K562 (cell line): ENCODE measurements around the gene LGR6. TPM values are rescaled to one million over a fixed set of nuclear protein-coding genes. Genes with fewer than 3 reads are reported as not detected.
A peak's percentile ranks its signal among the peaks of the same experiment; 100 is the strongest.

Experiments
- ATAC-seq: fragments of 200-7000 bp; cut with Tn5 transposase; 3 replicates; pipeline ENCODE4 v1.9.1; 2020; ENCODE audit warnings: moderate library complexity
- BruUV-seq: library from RNA; stranded (reverse); fragments of 400-500 nt; replicated peaks from 2 replicates; lab custom pipeline; 2021; lab: Mats Ljungman, UMichigan
- CTCF ChIA-PET: fragments of 300-600 bp; formaldehyde crosslinking; extraction: SDS; loops from one replicate; lab custom pipeline; 2021; ENCODE audit warnings: low intra/inter-chr PET ratio; lab: Yijun Ruan, JAX
- POLR2A ChIA-PET: fragments of 300-600, 350-650 bp; sonication (Branson Sonifier 250); formaldehyde crosslinking; extraction: SDS; loops from one replicate; lab custom pipeline; 2021; ENCODE audit warnings: antibody characterized with exemption, inconsistent platforms; lab: Yijun Ruan, JAX
- DNase-seq, 4 experiments: peaks; one replicate each; pipeline versions ENCODE4 v3.0.0 to v3.0.0-alpha.2; 2011 to 2018; ENCODE audit warnings: low spot score in 3 of 4, mixed read lengths in 3 of 4; ENCODE audit errors: extremely low read depth in 1 of 4
- FAIRE-seq: peaks from 2 replicates; lab custom pipeline; 2011; peaks lifted over from hg19 to GRCh38; lab: Jason Lieb, UNC
- H2AFZ ChIP-seq: 2 replicates; pipeline ENCODE4 v1.6.0; 2011; ENCODE audit warnings: low read depth, low read length, control low read depth, inconsistent platforms
- H3K27ac ChIP-seq: fragments of 200-600 bp; 3 replicates; pipeline ENCODE4 v1.8.0; 2011; ENCODE audit warnings: low read depth, mild to moderate bottlenecking, control low read depth, inconsistent platforms, low read length, moderate library complexity, mixed read lengths; ENCODE audit errors: extremely low read depth
- H3K27me3 ChIP-seq, 2 experiments: fragments of 300-600 bp in 1 of 2; 2 replicates in 1 of 2; 3 replicates in 1 of 2; pipeline versions ENCODE4 v1.6.0 to v1.8.0; 2011; ENCODE audit warnings: inconsistent platforms in 2 of 2, low read length in 2 of 2, mild to moderate bottlenecking in 1 of 2, mixed read lengths in 1 of 2, moderate library complexity in 1 of 2; ENCODE audit not compliant: control insufficient read depth in 2 of 2, insufficient read depth in 2 of 2
- H3K36me3 ChIP-seq: fragments of 300-600 bp; 3 replicates; pipeline ENCODE4 v1.8.0; 2011; ENCODE audit warnings: mild to moderate bottlenecking, low read length, inconsistent platforms; ENCODE audit not compliant: control insufficient read depth, insufficient read depth
- H3K4me1 ChIP-seq, 2 experiments: fragments of 200-600 bp in 1 of 2; replicated peaks in 1 of 2; 2 replicates in 1 of 2; 3 replicates in 1 of 2; pipeline versions ENCODE4 v1.5.1 to v1.8.0; 2011; ENCODE audit warnings: inconsistent platforms in 2 of 2, low read length in 2 of 2, mild to moderate bottlenecking in 1 of 2, mixed read lengths in 1 of 2, moderate library complexity in 1 of 2; ENCODE audit not compliant: control insufficient read depth in 2 of 2, insufficient read depth in 2 of 2
- H3K4me2 ChIP-seq: 2 replicates; pipeline ENCODE4 v1.6.1; 2011; ENCODE audit warnings: low read length, control low read depth, inconsistent platforms, mixed read lengths; ENCODE audit not compliant: insufficient read depth
- H3K4me3 ChIP-seq: fragments of 200-600 bp; sonication (generic), shearing (Covaris generic); 2 replicates; pipeline ENCODE4 v1.5.1; 2016; ENCODE audit warnings: control low read depth, inconsistent platforms
- H3K79me2 ChIP-seq: fragments of 200-600 bp; 3 replicates; pipeline ENCODE4 v1.8.0; 2011; ENCODE audit warnings: low read length, inconsistent platforms; ENCODE audit not compliant: control insufficient read depth, insufficient read depth
- H3K9ac ChIP-seq, 2 experiments: 2 replicates each; pipeline versions ENCODE4 v1.6.0 to v1.6.1; 2011; ENCODE audit warnings: low read depth in 2 of 2, low read length in 2 of 2, control low read depth in 1 of 2, inconsistent platforms in 1 of 2, mild to moderate bottlenecking in 1 of 2, mixed read lengths in 1 of 2; ENCODE audit not compliant: insufficient read depth in 1 of 2
- H3K9me1 ChIP-seq: one replicate; pipeline ENCODE4 v1.6.0; 2011; ENCODE audit warnings: inconsistent platforms, mild to moderate bottlenecking, low read length, moderate library complexity; ENCODE audit not compliant: control insufficient read depth, insufficient read depth
- H3K9me3 ChIP-seq: replicated peaks from 2 replicates; pipeline ENCODE4 v1.5.1; 2011; ENCODE audit warnings: low read depth, low read length, inconsistent platforms; ENCODE audit not compliant: control insufficient read depth, insufficient read depth
- H4K20me1 ChIP-seq: replicated peaks from 2 replicates; pipeline ENCODE4 v1.6.1; 2011; ENCODE audit warnings: low read length, inconsistent platforms, mixed read lengths; ENCODE audit not compliant: control insufficient read depth, insufficient read depth
- ARHGAP35 ChIP-seq: fragments of 450-650 bp; IDR thresholded peaks from 2 replicates; pipeline ENCODE4 v1.6.1; 2018; ENCODE audit not compliant: partially characterized antibody
- DACH1 ChIP-seq: fragments of 450-650 bp; IDR thresholded peaks from 2 replicates; pipeline ENCODE4 v1.6.1; 2018; ENCODE audit not compliant: partially characterized antibody
- ELF1 ChIP-seq: fragments of 200-800 bp; sonication (Bioruptor generic); IDR thresholded peaks from 2 replicates; pipeline ENCODE4 v1.6.1; 2016; ENCODE audit warnings: missing genetic modification characterization, missing compliant biosample characterization
- FOXA1 ChIP-seq: fragments of 450-650 bp; IDR thresholded peaks from 2 replicates; pipeline ENCODE4 v1.6.1; 2016; ENCODE audit warnings: mild to moderate bottlenecking, borderline replicate concordance
- MEIS2 ChIP-seq: fragments of 450-650 bp; IDR thresholded peaks from 2 replicates; pipeline ENCODE4 v1.6.1; 2014; ENCODE audit warnings: mild to moderate bottlenecking; ENCODE audit not compliant: partially characterized antibody
- NFYB ChIP-seq: IDR thresholded peaks from 2 replicates; pipeline ENCODE4 v1.6.1; 2011; ENCODE audit warnings: mild to moderate bottlenecking, moderate library complexity; ENCODE audit not compliant: insufficient read length; ENCODE audit errors: extremely low read depth
- RREB1 ChIP-seq: fragments of 250-450 bp; sonication (Bioruptor Pico); IDR thresholded peaks from 2 replicates; pipeline ENCODE4 v1.4.0; 2020
- XRCC4 ChIP-seq: IDR thresholded peaks from one replicate; pipeline ENCODE4 v1.6.1; 2011; ENCODE audit not compliant: insufficient read depth, insufficient read length; ENCODE audit errors: extremely low read depth
- ZBTB17 ChIP-seq: fragments of 450-650 bp; formaldehyde crosslinking; IDR thresholded peaks from 2 replicates; pipeline ENCODE4 v1.4.0; 2020; ENCODE audit warnings: mild to moderate bottlenecking
- ZBTB2 ChIP-seq: fragments of 450-650 bp; IDR thresholded peaks from 2 replicates; pipeline ENCODE4 v1.6.1; 2016; ENCODE audit warnings: antibody characterized with exemption
- ZEB2 ChIP-seq: fragments of 450-650 bp; IDR thresholded peaks from 2 replicates; pipeline ENCODE4 v1.6.1; 2016
- ZKSCAN3 ChIP-seq: fragments of 250-450 bp; sonication (Bioruptor Pico); IDR thresholded peaks from 2 replicates; pipeline ENCODE4 v1.4.0; 2020
- ZNF224 ChIP-seq: sonication (generic); formaldehyde crosslinking; IDR thresholded peaks from 2 replicates; pipeline ENCODE4 v1.8.0; 2022; ENCODE audit warnings: mild to moderate bottlenecking, missing genetic modification reagents
- ZNF449 ChIP-seq: fragments of 250-450 bp; sonication (Bioruptor Pico); IDR thresholded peaks from 2 replicates; pipeline ENCODE4 v1.8.0; 2022; ENCODE audit warnings: moderate library complexity, mild to moderate bottlenecking, inconsistent platforms
- ZNF780A ChIP-seq: fragments of 250-450 bp; sonication (Bioruptor Pico); IDR thresholded peaks from 2 replicates; pipeline ENCODE4 v1.5.0; 2021; ENCODE audit warnings: mild to moderate bottlenecking
- WGBS: fragments of 100-300 bp; shearing (Covaris generic); methylation state at CpG from one replicate; pipeline ENCODE4 v1.1.6; 2016; ENCODE audit warnings: low coverage, mixed read lengths; ENCODE audit not compliant: insufficient coverage; ENCODE audit errors: missing lambda C conversion rate; 5-methylcytosine and 5-hydroxymethylcytosine counted together
- in situ Hi-C: fragments of 300-500 bp; cut with MboI; formaldehyde crosslinking; loops from 4 replicates; pipeline ENCODE4 v1.15.0; 2018; ENCODE audit warnings: inconsistent platforms, mixed read lengths
- intact Hi-C: fragments of 100-400 bp; cut with micrococcal nuclease; formaldehyde crosslinking; loops from 2 replicates; pipeline ENCODE4 v1.14.2; 2022
- polyA plus RNA-seq, 8 experiments: library from polyadenylated mRNA; depleted of rRNA in 4 of 8; stranded (reverse) in 5 of 8; unstranded in 3 of 8; fragments of >200 nt; fragmentation: Nextera tagmentation in 2 of 8; fragmentation: Illumina TruSeq in 1 of 8; extraction: Ambion mirVana in 2 of 8; extraction: Trizol in 1 of 8; gene quantifications; 2 replicates each; pipeline versions ENCODE4 v1.2.1 to v1.2.3, GENCODE V29; 2011 to 2014; ENCODE audit warnings: inconsistent platforms in 1 of 8, missing spikeins in 1 of 8
- total RNA-seq, 7 experiments: library from RNA; depleted of rRNA in 6 of 7; stranded (reverse); fragments of >200 nt in 6 of 7; fragmentation: Illumina TruSeq in 2 of 7; extraction: Trizol in 2 of 7; gene quantifications; 2 replicates each; pipeline versions ENCODE4 v1.2.1 to v1.2.3, GENCODE V29; 2011 to 2021; ENCODE audit warnings: low replicate concordance in 1 of 7

Gene LGR6
- total and polyA plus RNA-seq, 9 of the 15 experiments (the other 6 are each of a cell fraction or from before 2014, with no cell fraction given): 0.01 to 0.54 (median 0.17) TPM; not detected in 1

- H3K4me3 ChIP-seq: no peak overlapping the region
- BruUV-seq: no TSS peak
- CTCF ChIA-PET: no interaction called here
- no peak overlapping the region for H3K27ac ChIP-seq
- no peaks in the 10 kb centered on the region for H3K9me1 ChIP-seq
- H3K4me1 ChIP-seq: peaks cover 0 to 12% of the 10 kb centered on the region in 2 experiments; a peak in 1 of 5 replicates
- H3K79me2 ChIP-seq: no peaks in the 10 kb centered on the region
- in situ Hi-C loops: loop anchor here (25.0 kb wide), 1 partner anchor 107 kb away; no protein-coding TSS in a partner anchor
- FAIRE-seq: no peak
- no peaks in the 10 kb centered on the region for H4K20me1 ChIP-seq
- peaks cover 16 to 36% of the 10 kb centered on the region in 2 experiments for H3K27me3 ChIP-seq
- no peak for ATAC-seq
- no peaks in the 10 kb centered on the region for H3K36me3 ChIP-seq
- no peak overlapping the region; a peak in 1 of 4 replicates for H3K9ac ChIP-seq
- intact Hi-C loops: loop anchor here (5.0 kb wide), 1 partner anchor 398 kb away; no protein-coding TSS in a partner anchor
- POLR2A ChIA-PET: interaction anchor here (0.6 kb wide), 1 partner anchor 10 kb away, joined by 3 read pairs; no protein-coding TSS in a partner anchor
- no peak for DNase-seq
- H3K9me3 ChIP-seq: no peaks in the 10 kb centered on the region
- H2AFZ ChIP-seq: no peak overlapping the region
- 3% methylated on average over 4 of the region's 4 CpGs for WGBS
- no peak overlapping the region for H3K4me2 ChIP-seq
- TF ChIP-seq XRCC4 (no peak), ZNF780A (CRISPR knock-in tag) (no peak), ZBTB2 (no peak), FOXA1 (no peak), DACH1 (no peak), ZNF224 (CRISPR knock-in tag) (no peak), ZBTB17 (CRISPR knock-in tag) (no peak), ELF1 (tag) (0 out of 2 replicates have a peak, but pooled peaks have one; percentile 21), MEIS2 (peak; percentile 6), ARHGAP35 (no peak), ZEB2 (no peak), NFYB (peak; percentile 8), RREB1 (no peak), ZNF449 (CRISPR knock-in tag) (no peak), ZKSCAN3 (no peak)
Observed at GRCh38 chr1:202319381-202320080, 125.9 kb downstream of the LGR6 start.
